Muscle layer of colon (tissue), 2 donors: Measurements from ENCODE around the gene FGF14.

Experiments
- H3K27ac ChIP-seq: one replicate; pipeline ENCODE4 v1.7.0; 2013; ENCODE audit warnings: low read depth, mild to moderate bottlenecking, low read length, moderate library complexity
- H3K27me3 ChIP-seq, 2 donors: one replicate each; pipeline ENCODE4 v1.7.0; 2013; ENCODE audit warnings: low read length in 2 of 2, mild to moderate bottlenecking in 2 of 2; ENCODE audit not compliant: insufficient read depth in 2 of 2, control insufficient read depth in 1 of 2
- H3K36me3 ChIP-seq: one replicate; pipeline ENCODE4 v1.7.0; 2013; ENCODE audit warnings: mild to moderate bottlenecking, low read length; ENCODE audit not compliant: insufficient read depth
- H3K4me1 ChIP-seq: one replicate; pipeline ENCODE4 v1.7.0; 2013; ENCODE audit warnings: mild to moderate bottlenecking, low read length; ENCODE audit not compliant: insufficient read depth
- H3K4me3 ChIP-seq, 2 donors: one replicate each; pipeline ENCODE4 v1.7.0; 2013; ENCODE audit warnings: low read length in 2 of 2, low read depth in 1 of 2, mild to moderate bottlenecking in 1 of 2, moderate library complexity in 1 of 2
- H3K9ac ChIP-seq: one replicate; pipeline ENCODE4 v1.7.0; 2013; ENCODE audit warnings: low read length
- H3K9me3 ChIP-seq: one replicate; pipeline ENCODE4 v1.7.0; 2013; ENCODE audit warnings: mild to moderate bottlenecking, low read length
- donor health status: abdominal sarcoma.
- donor health status: Adenocarcinoma of cecum.

The FGF14 gene

GRCh38 chr13:101875717-101876393, 526.0 kb downstream of the FGF14 start:
- no peaks in the 10 kb centered on the region for H3K4me1 ChIP-seq
- H3K27me3 ChIP-seq = no peaks in the 10 kb centered on the region
- no peak overlapping the region for H3K4me3 ChIP-seq
- H3K27ac ChIP-seq = no peak overlapping the region
- no peaks in the 10 kb centered on the region for H3K9me3 ChIP-seq
- H3K9ac ChIP-seq = no peak overlapping the region
- no peaks in the 10 kb centered on the region for H3K36me3 ChIP-seq

- no peak overlapping the region for H3K27ac ChIP-seq
- no peak overlapping the region for H3K4me3 ChIP-seq
- H3K4me1 ChIP-seq = no peaks in the 10 kb centered on the region
- no peaks in the 10 kb centered on the region for H3K9me3 ChIP-seq
- H3K9ac ChIP-seq = no peak overlapping the region
- no peaks in the 10 kb centered on the region for H3K36me3 ChIP-seq
- no peaks in the 10 kb centered on the region for H3K27me3 ChIP-seq
These were observed 526.8 kb downstream of the FGF14 start for GRCh38 chr13:101875091-101875490.

GRCh38 chr13:101869553-101869952, 532.3 kb downstream of the FGF14 start:
- Histone ChIP-seq H3K9ac (no peak overlapping the region), H3K27ac (no peak overlapping the region), H3K4me1 (no peaks in the 10 kb centered on the region), H3K36me3 (no peaks in the 10 kb centered on the region), H3K4me3 (no peak overlapping the region), H3K27me3 (no peaks in the 10 kb centered on the region), H3K9me3 (no peaks in the 10 kb centered on the region)

- Histone ChIP-seq H3K36me3 (no peaks in the 10 kb centered on the region), H3K27ac (no peak overlapping the region), H3K4me3 (no peak overlapping the region), H3K27me3 (no peaks in the 10 kb centered on the region), H3K4me1 (no peaks in the 10 kb centered on the region), H3K9me3 (no peaks in the 10 kb centered on the region), H3K9ac (no peak overlapping the region)
These were observed 533.0 kb downstream of the FGF14 start for GRCh38 chr13:101868585-101869469.

GRCh38 chr13:101866889-101867581, 534.8 kb downstream of the FGF14 start:
- no peak overlapping the region for H3K4me3 ChIP-seq
- no peak overlapping the region for H3K27ac ChIP-seq
- H3K36me3 ChIP-seq = no peaks in the 10 kb centered on the region
- no peaks in the 10 kb centered on the region for H3K4me1 ChIP-seq
- H3K9me3 ChIP-seq = no peaks in the 10 kb centered on the region
- H3K27me3 ChIP-seq = no peaks in the 10 kb centered on the region
- H3K9ac ChIP-seq = no peak overlapping the region

DNA sequence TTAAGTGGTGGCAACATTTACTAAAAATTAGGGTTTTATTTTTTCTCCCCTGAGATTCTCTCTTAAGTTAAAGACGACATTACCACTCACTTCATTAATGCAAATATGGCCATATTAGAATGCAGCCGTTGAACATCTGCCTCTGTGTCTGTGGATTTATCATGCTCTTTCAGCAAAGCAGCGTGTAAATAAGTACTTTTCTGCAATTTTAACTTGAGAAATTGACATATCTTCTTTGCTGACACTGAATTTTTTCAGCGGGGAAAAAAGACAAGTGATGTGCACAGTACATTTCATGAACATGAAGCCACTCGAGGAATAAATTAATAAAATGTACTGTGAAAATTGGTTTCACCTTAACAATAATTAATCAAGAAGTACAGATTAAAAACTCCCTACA, 543.0 kb downstream of the FGF14 start:
- Histone ChIP-seq H3K4me1 (no peaks in the 10 kb centered on the region), H3K9ac (no peak overlapping the region), H3K27me3 (no peaks in the 10 kb centered on the region), H3K36me3 (no peaks in the 10 kb centered on the region), H3K9me3 (no peaks in the 10 kb centered on the region), H3K27ac (no peak overlapping the region), H3K4me3 (no peak overlapping the region)

DNA sequence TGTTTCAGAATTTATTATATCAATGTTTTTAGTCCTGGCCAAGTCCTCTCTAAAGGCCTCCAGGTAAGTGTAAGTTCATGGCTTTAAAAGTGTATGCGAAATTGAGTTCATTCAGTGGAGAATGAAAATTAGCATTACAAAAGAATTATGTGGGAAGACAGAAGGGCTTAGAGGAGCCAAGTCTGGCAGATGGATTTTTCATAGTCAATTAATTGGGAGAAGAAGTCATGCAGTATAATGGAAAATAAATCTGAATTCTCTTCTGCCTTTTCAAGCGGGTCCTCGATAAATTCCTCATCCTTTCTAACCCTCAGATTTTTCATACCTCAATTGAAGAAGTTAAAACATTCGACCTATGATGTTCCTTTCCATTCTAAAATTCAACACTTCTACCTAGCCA, 555.1 kb downstream of the FGF14 start:
- no peaks in the 10 kb centered on the region for H3K4me1 ChIP-seq
- H3K27ac ChIP-seq = no peak overlapping the region
- no peak overlapping the region for H3K4me3 ChIP-seq
- H3K9me3 ChIP-seq = no peaks in the 10 kb centered on the region
- H3K27me3 ChIP-seq = no peaks in the 10 kb centered on the region
- H3K36me3 ChIP-seq = no peaks in the 10 kb centered on the region
- H3K9ac ChIP-seq = no peak overlapping the region

- Histone ChIP-seq H3K27ac (no peak overlapping the region), H3K4me1 (no peaks in the 10 kb centered on the region)
These were observed 555.6 kb downstream of the FGF14 start for GRCh38 chr13:101846249-101846648.

GRCh38 chr13:101845245-101846020, 556.4 kb downstream of the FGF14 start:
- H3K27me3 ChIP-seq = no peaks in the 10 kb centered on the region
- no peaks in the 10 kb centered on the region for H3K4me1 ChIP-seq
- no peaks in the 10 kb centered on the region for H3K36me3 ChIP-seq
- no peak overlapping the region for H3K27ac ChIP-seq
- no peak overlapping the region for H3K9ac ChIP-seq
- no peaks in the 10 kb centered on the region for H3K9me3 ChIP-seq
- no peak overlapping the region for H3K4me3 ChIP-seq

More at GRCh38 chr13:101846249-101846648, 555.6 kb downstream of the FGF14 start:
- Histone ChIP-seq H3K9ac (no peak overlapping the region), H3K36me3 (no peaks in the 10 kb centered on the region), H3K27me3 (no peaks in the 10 kb centered on the region), H3K4me3 (no peak overlapping the region), H3K9me3 (no peaks in the 10 kb centered on the region)

DNA sequence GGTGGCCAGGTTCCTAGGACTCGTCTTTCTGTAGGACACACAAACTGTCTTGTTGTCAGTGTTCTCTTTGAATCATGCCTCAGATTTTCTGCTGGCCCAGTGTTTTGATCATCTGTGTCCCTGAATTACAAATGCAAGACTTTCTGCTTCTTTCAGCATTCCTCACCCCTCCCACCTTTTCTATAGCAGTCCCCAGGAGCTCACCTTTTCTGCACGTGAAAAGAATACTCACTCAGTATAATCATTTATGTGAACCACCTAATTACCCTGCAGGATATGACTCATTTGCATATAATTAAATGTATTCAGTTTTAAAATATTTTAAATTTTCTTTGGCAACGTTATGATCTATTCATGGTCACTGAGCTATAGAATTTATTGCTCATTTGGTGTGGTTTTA, 560.1 kb downstream of the FGF14 start:
- no peak overlapping the region for H3K27ac ChIP-seq
- H3K4me1 ChIP-seq = no peaks in the 10 kb centered on the region
- H3K4me3 ChIP-seq = no peak overlapping the region
- H3K27me3 ChIP-seq = no peaks in the 10 kb centered on the region
- no peak overlapping the region for H3K9ac ChIP-seq
- no peaks in the 10 kb centered on the region for H3K36me3 ChIP-seq
- H3K9me3 ChIP-seq = no peaks in the 10 kb centered on the region

DNA sequence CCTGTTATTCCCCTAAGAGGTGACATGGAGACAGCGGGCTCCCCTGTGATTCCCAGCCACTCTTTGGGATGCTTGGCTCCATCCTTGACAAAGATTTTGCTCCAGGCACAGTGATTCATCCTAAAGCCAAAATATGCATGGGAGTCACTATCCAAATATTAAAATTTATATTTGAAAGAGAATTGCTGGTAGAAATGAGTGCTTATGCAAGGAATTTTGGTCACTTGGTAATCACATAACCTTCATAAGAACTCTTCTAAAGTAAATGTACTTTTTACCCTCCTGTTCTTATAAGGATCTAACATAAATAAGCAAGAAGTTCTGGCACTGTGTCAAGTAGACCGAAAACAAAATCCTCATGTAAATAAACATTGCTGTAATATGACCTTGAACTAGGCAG, 563.5 kb downstream of the FGF14 start:
- Histone ChIP-seq H3K36me3 (no peaks in the 10 kb centered on the region), H3K9ac (no peak overlapping the region), H3K27ac (no peak overlapping the region), H3K9me3 (no peaks in the 10 kb centered on the region), H3K4me3 (no peak overlapping the region), H3K27me3 (no peaks in the 10 kb centered on the region), H3K4me1 (no peaks in the 10 kb centered on the region)
